Neural crest cell (in vitro differentiated cells): ENCODE data around the gene RPL22. TPM values are rescaled to one million over a fixed set of nuclear protein-coding genes. Genes with fewer than 3 reads are reported as not detected.
A peak's percentile ranks its signal among the peaks of the same experiment; 100 is the strongest.

Experiments used
- DNase-seq: peaks from one replicate; pipeline ENCODE4 v3.0.0; 2021; ENCODE audit warnings: low read depth, mixed read lengths, low spot score
- H3K27ac Mint-ChIP-seq: one replicate; pipeline ENCODE4 v1.8.0; 2021; ENCODE audit warnings: mild to moderate bottlenecking, mixed read lengths; ENCODE audit not compliant: unreplicated experiment
- H3K27me3 Mint-ChIP-seq: 2 replicates; pipeline ENCODE4 v1.8.0; 2021; ENCODE audit warnings: low read depth, mild to moderate bottlenecking, mixed read lengths
- H3K36me3 Mint-ChIP-seq: 2 replicates; pipeline ENCODE4 v1.8.0; 2021; ENCODE audit warnings: low read depth, mild to moderate bottlenecking, mixed read lengths
- H3K4me1 Mint-ChIP-seq: 2 replicates; pipeline ENCODE4 v1.8.0; 2021; ENCODE audit warnings: mixed read lengths
- H3K4me3 Mint-ChIP-seq: one replicate; pipeline ENCODE4 v1.8.0; 2021; ENCODE audit warnings: mild to moderate bottlenecking, mixed read lengths
- H3K9me3 Mint-ChIP-seq: 2 replicates; pipeline ENCODE4 v1.8.0; 2021; ENCODE audit warnings: mixed read lengths
- total RNA-seq: library from RNA; stranded (reverse); gene quantifications from 2 replicates; pipeline ENCODE4 v1.2.1, GENCODE V29; 2021
- TF ChIP-seq, protein P1 (sequence below): fragments of 200-600 bp; sonication (generic); conservative IDR thresholded peaks from 2 replicates; pipeline ENCODE4 v1.5.0; 2021; ENCODE audit warnings: antibody characterized with exemption, mild to moderate bottlenecking

Gene RPL22
- total RNA-seq, 1 donor from 2014 or later: 479 TPM

DNA sequence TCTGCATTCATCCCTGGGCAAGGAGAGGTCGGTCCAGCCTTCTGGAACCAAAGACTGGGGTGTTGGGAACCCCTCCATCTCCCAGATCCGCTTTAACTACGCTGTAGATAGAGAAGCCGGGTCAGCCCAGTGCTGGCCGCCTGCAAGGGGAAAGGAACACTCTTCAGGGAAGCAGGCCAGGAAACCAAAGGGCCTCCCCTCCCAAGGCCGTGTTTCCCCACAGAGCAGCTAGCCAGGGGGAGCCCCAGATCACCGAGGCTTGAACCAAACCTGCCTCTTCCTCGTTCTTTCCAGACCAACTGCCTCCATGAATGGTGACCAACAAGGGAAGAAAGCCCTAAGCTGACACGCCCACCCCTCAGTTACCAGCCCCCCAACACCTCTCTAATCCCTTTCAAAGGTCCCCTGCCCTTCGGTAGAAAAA, 18.0 kb downstream of the RPL22 start:
- TF ChIP-seq, protein P1, sequence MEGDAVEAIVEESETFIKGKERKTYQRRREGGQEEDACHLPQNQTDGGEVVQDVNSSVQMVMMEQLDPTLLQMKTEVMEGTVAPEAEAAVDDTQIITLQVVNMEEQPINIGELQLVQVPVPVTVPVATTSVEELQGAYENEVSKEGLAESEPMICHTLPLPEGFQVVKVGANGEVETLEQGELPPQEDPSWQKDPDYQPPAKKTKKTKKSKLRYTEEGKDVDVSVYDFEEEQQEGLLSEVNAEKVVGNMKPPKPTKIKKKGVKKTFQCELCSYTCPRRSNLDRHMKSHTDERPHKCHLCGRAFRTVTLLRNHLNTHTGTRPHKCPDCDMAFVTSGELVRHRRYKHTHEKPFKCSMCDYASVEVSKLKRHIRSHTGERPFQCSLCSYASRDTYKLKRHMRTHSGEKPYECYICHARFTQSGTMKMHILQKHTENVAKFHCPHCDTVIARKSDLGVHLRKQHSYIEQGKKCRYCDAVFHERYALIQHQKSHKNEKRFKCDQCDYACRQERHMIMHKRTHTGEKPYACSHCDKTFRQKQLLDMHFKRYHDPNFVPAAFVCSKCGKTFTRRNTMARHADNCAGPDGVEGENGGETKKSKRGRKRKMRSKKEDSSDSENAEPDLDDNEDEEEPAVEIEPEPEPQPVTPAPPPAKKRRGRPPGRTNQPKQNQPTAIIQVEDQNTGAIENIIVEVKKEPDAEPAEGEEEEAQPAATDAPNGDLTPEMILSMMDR: no peak
- Mint-ChIP-seq H3K27ac (no peak overlapping the region), H3K36me3 (peaks cover 14% of the 10 kb centered on the region), H3K4me1 (peaks cover 15% of the 10 kb centered on the region), H3K27me3 (peaks cover 43% of the 10 kb centered on the region), H3K9me3 (no peaks in the 10 kb centered on the region), H3K4me3 (peak overlapping the region; percentile 29)
- DNase-seq: no peak

DNA sequence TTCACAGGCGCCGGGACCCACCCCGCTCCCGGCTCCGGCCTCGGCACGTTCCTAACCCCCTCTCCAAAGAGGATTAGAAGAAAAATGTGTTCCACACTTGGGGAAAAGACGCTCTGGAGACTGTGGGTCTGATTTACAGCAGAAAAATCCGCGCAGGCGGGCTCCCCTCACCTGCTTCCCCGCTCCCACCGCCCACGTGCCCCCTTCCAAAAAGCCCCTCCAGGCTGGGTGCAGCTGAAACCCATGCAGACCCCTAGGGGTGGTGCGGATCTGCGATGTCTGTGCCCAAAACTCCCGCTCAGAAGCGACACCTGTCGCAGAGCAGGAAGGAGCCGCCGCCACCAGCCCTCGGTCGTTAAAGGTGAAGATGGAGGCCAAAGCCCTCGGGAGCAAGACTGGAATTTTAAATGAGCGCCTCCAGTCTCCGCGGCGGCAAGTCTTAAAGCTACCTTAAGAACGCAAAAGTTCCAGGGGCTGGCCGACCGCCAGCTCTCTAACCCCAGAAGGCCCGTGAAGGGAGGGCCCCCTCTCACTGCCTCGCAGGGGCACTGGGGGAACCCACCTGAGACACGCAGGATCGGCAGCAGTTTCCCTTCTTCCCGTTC, 18.6 kb downstream of the RPL22 start:
- no peak for DNase-seq
- peaks cover 43% of the 10 kb centered on the region for H3K27me3 Mint-ChIP-seq
- TF ChIP-seq, protein P1: no peak

DNA sequence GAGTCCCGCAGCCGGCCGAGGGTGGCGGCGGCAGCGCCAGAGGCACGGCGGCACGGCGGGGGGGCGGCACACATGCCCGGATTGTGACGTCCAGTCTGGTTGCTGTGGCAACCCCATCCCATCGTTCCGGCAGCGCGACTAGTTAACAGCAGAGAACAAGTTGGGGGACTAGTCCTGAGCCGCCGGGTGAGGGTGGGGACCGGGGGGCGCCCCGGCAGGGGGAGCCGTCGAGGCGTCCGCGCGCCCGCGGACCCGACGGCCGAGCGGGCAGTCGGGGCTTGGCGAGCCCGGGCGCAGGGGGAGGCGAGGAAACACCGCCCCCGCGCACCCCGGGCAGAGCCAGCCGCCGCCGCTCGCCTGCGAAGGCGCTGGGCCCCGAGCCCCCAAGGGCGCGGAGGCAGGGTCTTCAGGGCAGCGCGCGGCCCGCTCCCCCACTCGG, 19.1 kb downstream of the RPL22 start, which contains the start of gene CHD5:
CHD5 (minus strand) TSS at position 54 of the 439 bp plus-strand sequence. CDS start 298 bp downstream, outside the sequence.
- peaks cover 11% of the 10 kb centered on the region for H3K4me1 Mint-ChIP-seq
- H3K36me3 Mint-ChIP-seq: peaks cover 10% of the 10 kb centered on the region
- no peak within 1 kb of the TSS for H3K27ac Mint-ChIP-seq
- TF ChIP-seq, protein P1: peak; percentile 36
- DNase-seq: no peak
- no peaks in the 10 kb centered on the region for H3K9me3 Mint-ChIP-seq
- peaks cover 43% of the 10 kb centered on the region for H3K27me3 Mint-ChIP-seq
- peak within 1 kb of the TSS; percentile 41 for H3K4me3 Mint-ChIP-seq

More for the DNA sequence above, 18.6 kb downstream of the RPL22 start:
- H3K27ac Mint-ChIP-seq: no peak overlapping the region
- peaks cover 12% of the 10 kb centered on the region for H3K36me3 Mint-ChIP-seq
- H3K4me1 Mint-ChIP-seq: peaks cover 13% of the 10 kb centered on the region
- no peaks in the 10 kb centered on the region for H3K9me3 Mint-ChIP-seq
- peak overlapping the region; percentile 41 for H3K4me3 Mint-ChIP-seq

DNA sequence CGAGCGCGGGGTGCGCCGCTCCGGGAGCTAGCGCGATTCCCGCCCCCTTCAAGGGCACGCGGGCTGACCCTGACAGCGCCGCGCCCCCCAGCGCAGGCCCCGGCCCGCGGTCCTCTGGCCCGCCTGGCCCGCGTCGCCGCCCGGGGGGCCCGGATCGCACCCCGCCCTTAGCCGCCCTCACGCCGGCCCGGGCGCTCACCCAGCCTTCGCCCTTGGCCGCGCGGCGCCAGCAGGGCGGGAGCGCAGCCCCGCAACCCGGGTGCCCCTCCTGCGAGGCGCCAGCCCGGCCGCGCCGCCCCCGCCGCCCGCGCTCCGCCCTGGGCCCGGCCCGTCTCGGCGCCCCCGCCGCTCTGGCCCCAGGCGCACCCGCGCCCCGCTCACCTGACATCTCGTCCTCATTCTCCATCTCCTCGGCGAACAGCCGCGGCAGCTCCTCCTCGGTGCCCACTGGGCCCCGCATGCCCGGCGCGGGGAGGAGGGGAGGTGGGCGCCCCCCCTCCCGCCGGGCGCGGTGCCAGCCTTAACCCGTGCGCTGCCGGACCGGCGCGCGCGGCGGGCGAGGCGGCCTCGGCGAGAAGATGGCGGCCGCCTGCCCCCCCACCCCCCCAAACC, 19.7 kb downstream of the RPL22 start:
- Mint-ChIP-seq H3K36me3 (peaks cover 9% of the 10 kb centered on the region), H3K27me3 (peaks cover 42% of the 10 kb centered on the region), H3K9me3 (no peaks in the 10 kb centered on the region), H3K4me3 (no peak overlapping the region), H3K27ac (no peak overlapping the region), H3K4me1 (peaks cover 11% of the 10 kb centered on the region)
- TF ChIP-seq, protein P1: no peak
- DNase-seq: no peak

DNA sequence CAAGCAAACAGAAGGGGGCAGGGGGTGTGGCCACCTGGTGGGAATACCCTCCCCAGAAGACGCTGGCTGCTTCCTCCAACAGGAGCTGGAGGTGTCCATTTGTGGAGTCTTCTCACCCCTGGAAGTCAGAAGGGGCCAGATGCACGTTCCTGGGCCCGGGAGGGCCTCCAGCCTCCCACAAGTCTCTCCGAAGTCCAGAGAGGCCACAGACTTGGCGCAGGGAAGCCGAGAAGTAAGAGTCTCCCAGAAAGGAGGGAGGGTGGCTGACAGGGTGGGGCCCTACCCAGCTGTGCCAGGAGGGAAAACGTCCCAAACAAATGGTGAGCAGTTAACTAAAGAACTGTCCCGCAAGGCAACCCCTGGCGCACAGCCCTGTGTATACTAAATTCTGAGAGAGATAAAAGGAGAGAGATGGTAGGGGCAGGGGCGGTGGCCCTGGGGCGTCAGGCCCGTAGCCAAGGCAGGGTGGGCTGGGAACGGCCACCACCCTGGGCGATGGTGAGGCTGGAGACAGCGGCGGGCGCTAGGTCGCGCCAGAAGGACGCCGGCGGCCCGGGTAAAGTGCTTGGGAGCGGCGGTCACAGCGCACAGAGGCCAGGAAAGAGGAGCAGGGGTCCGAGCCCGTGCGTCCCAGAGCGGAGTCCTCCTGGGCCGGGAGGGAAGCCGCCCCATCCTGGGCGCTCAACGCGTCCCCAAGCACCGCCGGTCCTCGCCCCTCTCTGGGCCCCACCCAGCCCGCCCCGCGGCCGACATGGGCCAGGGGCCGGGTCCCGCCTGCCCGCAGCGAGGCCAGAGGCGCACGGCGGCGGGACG, 20.4 kb downstream of the RPL22 start:
- peaks cover 35% of the 10 kb centered on the region for H3K27me3 Mint-ChIP-seq
- H3K27ac Mint-ChIP-seq: no peak overlapping the region
- H3K4me1 Mint-ChIP-seq: peaks cover 11% of the 10 kb centered on the region
- TF ChIP-seq, protein P1: no peak
- DNase-seq: no peak
- peaks cover 3% of the 10 kb centered on the region for H3K36me3 Mint-ChIP-seq
- H3K9me3 Mint-ChIP-seq: no peaks in the 10 kb centered on the region
- no peak overlapping the region for H3K4me3 Mint-ChIP-seq
